Neural cell (in vitro differentiated cells): ENCODE results near the gene ZFAND2A.

Experiments
- CTCF ChIP-seq: fragments of 450-650 bp; IDR thresholded peaks from 2 replicates; pipeline ENCODE4 v1.5.1; 2014; ENCODE audit warnings: antibody characterized with exemption, mild to moderate bottlenecking, moderate library complexity; ENCODE audit not compliant: poor library complexity, severe bottlenecking
- EP300 ChIP-seq: fragments of 450-650 bp; conservative IDR thresholded peaks from 2 replicates; pipeline ENCODE4 v1.6.1; 2014; ENCODE audit warnings: antibody characterized with exemption, mild to moderate bottlenecking, moderate library complexity; ENCODE audit not compliant: poor library complexity, severe bottlenecking
- EZH2 ChIP-seq: fragments of 200-600, 300-800 bp; shearing (Covaris generic), sonication (generic); IDR thresholded peaks from 2 replicates; pipeline ENCODE4 v1.6.1; 2014; ENCODE audit warnings: antibody characterized with exemption, low read length, borderline replicate concordance, mild to moderate bottlenecking; ENCODE audit not compliant: insufficient read depth, poor library complexity, severe bottlenecking
- POLR2AphosphoS5 ChIP-seq: IDR thresholded peaks from 2 replicates; pipeline ENCODE4 v1.6.1; 2012
- RAD21 ChIP-seq: fragments of 450-650 bp; conservative IDR thresholded peaks from 2 replicates; pipeline ENCODE4 v1.6.1; 2014; ENCODE audit warnings: antibody characterized with exemption, mild to moderate bottlenecking, moderate library complexity
- TAF1 ChIP-seq: IDR thresholded peaks from 2 replicates; pipeline ENCODE4 v1.6.1; 2012; ENCODE audit warnings: low read depth

- no peak for TF ChIP-seq POLR2AphosphoS5
- no peak for TF ChIP-seq EZH2
- TF ChIP-seq RAD21: no peak
- TF ChIP-seq CTCF: no peak
- TF ChIP-seq EP300: no peak
- no peak for TF ChIP-seq TAF1
Measured at GRCh38 chr7:1111156-1111555, 48.8 kb downstream of the ZFAND2A start.
